Stimulated activated CD4-positive, alpha-beta T cell treated with anti-CD3 and anti-CD28 coated beads, TNF-alpha, amount 100 ng/mL, for 4 hours (primary cell): ENCODE results near the gene PLD5.
"Not testable (repeated sequence)": the region's sequence is repeated elsewhere in the genome, so short reads cannot be mapped to it uniquely, and the experiment has no call there.

Experiments
- DNase-seq, 3 experiments: peaks; one replicate each; pipeline ENCODE4 v3.0.0-alpha.2; 2020; ENCODE audit warnings: low read depth in 3 of 3

Gene PLD5

DNA sequence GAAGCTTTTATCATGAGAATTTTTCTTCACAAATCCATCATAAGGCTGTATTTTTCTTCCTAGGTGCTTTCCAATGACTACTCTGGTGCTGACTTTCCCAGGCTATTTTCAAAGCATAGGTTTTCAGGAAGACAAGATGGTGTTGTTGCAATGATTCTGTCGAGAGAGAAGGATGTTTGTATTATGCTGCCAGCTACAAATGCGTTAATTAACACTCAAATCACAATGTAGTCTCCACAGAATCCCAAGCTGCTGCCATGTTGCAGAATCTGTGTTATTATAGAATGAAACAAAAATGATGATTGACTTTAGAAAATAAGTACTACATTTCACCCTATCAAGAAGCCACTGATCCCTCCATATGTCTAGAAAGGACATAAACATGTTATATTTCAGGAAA lies 346.1 kb downstream of the PLD5 start:
- no peak for DNase-seq

DNA sequence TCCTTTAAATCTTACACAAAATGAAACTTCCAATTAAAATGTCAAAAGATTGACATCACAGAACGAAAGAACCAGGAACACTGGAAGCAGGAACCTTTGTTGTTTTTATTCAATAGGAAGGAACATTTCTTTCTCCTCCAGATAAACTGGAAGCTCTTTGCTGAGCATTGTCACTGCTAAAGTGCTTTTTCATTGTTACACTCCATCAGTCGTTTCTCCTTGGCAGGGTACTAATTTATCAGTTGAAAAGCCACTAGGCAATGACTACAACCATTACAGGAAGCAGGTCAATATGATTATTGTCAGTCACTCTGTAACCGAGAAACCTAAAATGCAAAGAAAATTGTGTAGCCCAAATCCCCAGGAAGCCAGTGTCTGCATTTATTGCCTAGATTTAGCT lies 362.4 kb downstream of the PLD5 start:
- no peak for DNase-seq

DNA sequence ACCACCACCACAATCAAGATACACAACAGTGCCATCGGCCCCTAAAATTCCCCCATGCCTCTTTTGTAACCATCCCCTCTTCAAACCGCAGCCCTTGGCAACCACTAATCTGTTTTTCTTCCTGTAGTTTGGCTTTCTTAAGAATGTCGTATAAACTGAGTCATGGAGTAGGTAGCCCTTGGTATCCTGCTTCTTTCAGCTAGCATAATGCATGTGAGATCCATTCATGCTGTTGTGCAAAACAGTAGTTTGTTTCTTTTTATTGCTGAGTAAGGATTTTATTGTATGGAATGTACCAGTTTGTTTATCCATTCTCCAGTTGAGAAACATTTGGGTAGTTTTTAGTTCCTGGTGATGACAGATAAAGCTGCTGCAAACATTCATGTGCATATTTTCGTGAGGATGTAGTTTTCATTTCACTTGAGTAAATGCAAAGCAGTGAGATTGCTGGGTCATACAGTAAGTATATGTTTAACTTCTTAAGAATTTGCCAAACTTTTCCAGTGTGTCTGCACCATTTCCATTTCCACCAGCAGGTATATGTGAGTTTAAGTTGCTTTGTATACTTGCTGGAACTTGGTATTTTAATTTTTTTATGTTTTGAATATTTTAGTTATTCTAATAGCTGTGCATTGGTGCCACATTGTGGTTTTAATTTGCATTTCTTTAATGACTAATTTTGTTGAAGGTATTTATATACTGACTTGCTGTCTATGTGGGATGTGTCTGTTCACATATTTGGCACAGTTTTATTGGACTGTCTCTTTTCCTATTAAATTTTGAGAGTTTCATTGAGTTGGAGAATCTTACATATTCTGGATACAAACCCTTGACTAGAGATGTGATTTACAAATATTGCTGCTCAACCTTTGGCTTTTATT lies 377.2 kb downstream of the PLD5 start:
- no peak for DNase-seq

DNA sequence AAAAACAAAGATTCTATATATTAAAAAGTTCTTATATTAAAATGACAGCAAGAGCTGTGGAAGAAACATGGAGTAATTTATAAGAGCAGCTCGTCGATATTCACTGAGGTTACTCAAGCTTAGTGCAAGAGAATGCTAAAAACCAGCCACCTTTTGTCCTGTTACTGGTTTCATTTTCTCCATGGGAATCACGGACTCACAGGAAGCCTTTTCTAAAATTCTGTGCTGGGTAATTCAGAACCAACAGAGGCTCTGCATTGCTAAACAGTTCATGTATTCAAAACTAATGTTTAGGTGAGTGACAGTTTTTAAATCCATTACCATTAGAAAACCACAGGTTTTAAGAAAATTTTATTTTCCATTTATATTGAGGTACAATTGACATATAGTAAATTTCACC lies 377.8 kb downstream of the PLD5 start:
- no peak for DNase-seq

DNA sequence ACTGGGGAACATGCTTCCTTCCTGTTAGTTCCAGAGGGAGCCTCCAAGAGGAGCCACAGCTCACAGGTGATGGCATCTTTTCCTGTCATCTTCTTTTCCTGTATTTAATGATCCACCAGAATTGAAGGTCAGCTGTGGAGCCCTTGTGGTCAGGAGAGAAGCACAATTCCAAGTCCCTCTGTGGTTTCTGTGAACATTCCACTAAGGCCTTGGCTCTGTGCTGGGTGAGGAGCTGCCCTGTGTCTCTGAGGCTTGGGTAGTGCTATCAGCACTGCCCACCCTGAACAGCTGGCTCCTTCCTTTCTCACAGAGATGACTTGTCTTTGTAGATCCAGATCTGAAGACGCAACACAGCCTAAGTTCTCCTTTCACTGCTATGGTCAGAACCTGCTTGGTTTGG lies 383.7 kb downstream of the PLD5 start:
- no peak for DNase-seq

GRCh38 chr1:242139986-242140385 lies 384.5 kb downstream of the PLD5 start:
- no peak for DNase-seq

DNA sequence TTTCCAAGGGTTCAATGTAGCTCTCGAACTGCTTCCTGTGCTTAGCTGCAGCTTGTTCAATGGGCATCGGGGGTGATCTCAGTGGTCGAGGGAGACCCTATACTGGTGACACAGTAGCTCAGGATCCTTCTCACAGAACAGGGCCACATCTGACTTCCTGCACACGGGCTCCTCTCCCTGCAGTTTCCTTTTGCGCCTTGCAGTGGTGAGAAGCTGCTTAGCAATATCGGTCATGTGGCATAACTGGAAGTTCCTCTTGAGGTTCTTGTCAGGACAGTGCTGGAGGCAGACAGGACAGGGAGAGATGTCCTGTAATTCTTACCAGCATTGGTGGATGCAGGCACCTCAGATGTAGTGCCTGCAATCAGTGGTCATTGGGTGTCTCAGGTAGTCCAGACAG lies 385.1 kb downstream of the PLD5 start:
- DNase-seq: no peak

GRCh38 chr1:242133796-242134195 lies 390.7 kb downstream of the PLD5 start:
- DNase-seq: no peak

GRCh38 chr1:242133351-242133750 lies 391.1 kb downstream of the PLD5 start:
- DNase-seq: no peak

- DNase-seq: no peak
These were observed 392.2 kb downstream of the PLD5 start for GRCh38 chr1:242132121-242132817.

DNA sequence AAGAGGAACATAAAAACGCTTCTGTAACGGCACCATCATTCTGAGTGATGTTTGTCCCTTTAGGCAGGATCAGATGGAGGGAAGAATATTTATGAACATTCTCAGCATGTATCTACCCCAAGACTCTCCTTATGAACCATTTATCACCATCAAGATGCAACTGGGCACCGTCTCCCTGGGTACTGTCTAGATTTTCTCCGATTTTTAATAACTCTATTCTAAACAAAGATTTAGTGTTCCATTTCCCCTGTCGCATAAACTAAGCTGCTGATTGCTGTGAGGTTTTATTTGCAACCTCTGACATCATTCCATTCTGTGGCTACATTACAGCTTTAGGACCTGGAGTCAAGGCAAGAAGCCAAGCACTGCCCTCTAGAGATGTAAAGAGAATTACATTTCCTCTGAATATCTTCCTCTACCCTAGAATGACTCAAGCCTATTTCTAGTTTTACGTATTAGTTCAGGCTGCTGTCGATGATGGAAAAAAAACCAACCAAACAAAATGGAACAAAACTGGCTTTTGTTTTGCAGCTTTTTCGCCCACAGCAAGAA lies 395.5 kb downstream of the PLD5 start:
- DNase-seq: no peak

DNA sequence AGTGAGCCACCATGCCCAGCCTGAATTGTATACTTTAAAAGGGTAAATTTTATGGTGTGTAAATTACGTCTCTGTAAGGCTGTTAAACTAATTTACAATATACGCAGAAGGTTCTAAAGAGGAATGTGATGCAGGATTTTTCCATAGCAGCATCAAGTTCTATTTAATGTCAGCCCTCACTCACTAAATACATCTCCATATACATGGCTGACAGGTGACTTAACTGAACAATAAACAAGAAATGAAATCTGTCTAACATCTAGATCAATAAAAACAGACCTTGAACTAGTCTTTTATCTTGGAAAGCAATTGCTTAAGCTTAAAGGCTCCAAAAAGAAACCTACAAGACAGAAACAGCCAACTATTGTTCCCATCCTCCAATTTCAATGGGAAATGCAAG lies 404.1 kb downstream of the PLD5 start:
- DNase-seq: no peak

- DNase-seq: no peak
These were observed 423.6 kb downstream of the PLD5 start for GRCh38 chr1:242100921-242101320.

GRCh38 chr1:242097283-242097682 lies 427.2 kb downstream of the PLD5 start:
- DNase-seq: not testable (repeated sequence)

DNA sequence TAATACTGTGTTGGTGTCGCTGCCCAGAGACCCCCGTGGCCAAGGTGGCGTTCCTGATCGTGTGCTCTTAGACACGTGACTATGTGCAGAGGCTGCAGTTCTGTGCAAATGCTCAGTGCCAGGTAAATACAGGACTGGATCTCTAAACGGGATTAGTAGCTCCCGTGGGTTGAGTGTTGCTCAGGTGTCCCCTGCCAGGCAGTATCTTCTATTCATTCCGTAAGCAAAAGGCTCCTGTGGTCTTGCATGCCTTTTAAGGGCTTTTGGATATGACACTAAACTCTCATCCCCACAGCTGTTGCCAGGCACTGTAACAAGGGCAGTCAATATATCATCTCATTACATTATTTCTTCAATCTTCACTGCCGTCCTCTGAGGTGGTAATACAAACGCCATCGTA lies 431.4 kb downstream of the PLD5 start:
- DNase-seq: no peak

DNA sequence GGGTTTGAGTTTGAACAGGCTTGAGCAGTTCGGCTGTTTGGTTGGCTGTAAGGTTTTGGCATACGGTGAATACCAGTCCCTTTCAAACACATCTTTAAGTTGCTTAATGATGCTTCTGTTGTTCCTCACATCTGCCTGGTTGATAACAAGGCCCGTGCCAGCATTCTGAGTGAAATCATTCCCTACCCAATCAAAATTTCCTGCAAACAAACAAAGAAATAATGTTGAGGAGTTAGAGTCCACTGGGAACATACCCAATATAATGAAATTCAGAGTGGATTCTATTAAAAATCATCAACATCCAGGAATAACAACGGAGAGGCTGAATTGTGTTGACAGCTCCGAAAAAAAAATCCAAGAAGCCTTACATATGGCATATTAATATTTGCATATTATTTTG lies 434.6 kb downstream of the PLD5 start:
- no peak for DNase-seq

GRCh38 chr1:242088875-242089274 lies 435.6 kb downstream of the PLD5 start:
- DNase-seq: no peak

DNA sequence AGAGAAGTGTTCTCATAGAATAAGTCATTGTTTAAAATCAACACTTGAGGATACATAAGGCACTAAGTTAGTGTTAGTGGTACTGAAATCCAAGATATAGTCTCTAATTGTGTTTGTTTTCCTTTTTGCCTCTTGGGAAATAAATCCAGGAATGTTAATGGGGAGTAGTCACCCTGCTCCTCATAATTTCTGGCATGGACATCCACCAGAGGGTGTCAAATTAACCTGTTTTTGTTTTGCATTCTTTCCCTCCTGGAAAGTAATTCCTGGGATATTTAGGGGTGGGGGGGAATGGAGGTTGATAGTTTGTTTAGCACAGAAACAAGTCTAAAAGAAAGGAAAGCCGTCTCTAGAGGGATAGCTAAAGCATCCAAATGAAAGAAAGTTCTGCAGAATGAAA lies 437.8 kb downstream of the PLD5 start:
- DNase-seq: no peak

DNA sequence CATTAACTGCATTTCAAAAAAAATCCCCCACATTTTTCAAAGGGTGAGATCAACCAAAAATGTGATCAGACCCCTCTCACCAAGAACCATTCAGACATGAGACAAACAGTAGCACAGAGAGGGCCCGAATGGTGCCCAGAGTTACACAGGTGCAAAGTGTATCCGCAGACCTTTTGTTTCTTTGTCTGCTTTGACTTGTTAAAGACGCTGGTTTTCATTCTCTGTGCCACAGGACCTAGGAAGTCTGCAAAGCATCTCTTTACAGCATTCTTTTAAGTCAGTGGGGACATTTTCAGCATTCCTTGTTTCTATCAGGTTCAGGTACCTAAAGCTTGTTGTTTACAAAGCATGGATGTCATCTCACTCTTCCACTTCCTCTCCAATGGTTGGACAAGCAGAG lies 438.4 kb downstream of the PLD5 start:
- no peak for DNase-seq

GRCh38 chr1:242083742-242084141 lies 440.8 kb downstream of the PLD5 start:
- DNase-seq: no peak

GRCh38 chr1:242081446-242081845 lies 443.1 kb downstream of the PLD5 start:
- no peak for DNase-seq

GRCh38 chr1:242065813-242066212 lies 458.7 kb downstream of the PLD5 start:
- DNase-seq: no peak

- no peak for DNase-seq
These were observed 462.2 kb downstream of the PLD5 start for GRCh38 chr1:242062271-242062670.
